Rectal smooth muscle tissue (tissue), 1 donor: Measurements from ENCODE around the gene ZNF574.

Experiments used
- H3K27ac ChIP-seq: one replicate; pipeline ENCODE4 v1.7.0; 2013; ENCODE audit warnings: low read depth, low read length, inconsistent platforms
- H3K27me3 ChIP-seq: one replicate; pipeline ENCODE4 v1.7.0; 2013; ENCODE audit warnings: low read length; ENCODE audit not compliant: control insufficient read depth, insufficient read depth
- H3K36me3 ChIP-seq: one replicate; pipeline ENCODE4 v1.7.0; 2013; ENCODE audit warnings: low read length; ENCODE audit not compliant: control insufficient read depth, insufficient read depth
- H3K4me1 ChIP-seq: one replicate; pipeline ENCODE4 v1.7.0; 2013; ENCODE audit warnings: low read length; ENCODE audit not compliant: control insufficient read depth, insufficient read depth
- H3K4me3 ChIP-seq: one replicate; pipeline ENCODE4 v1.7.0; 2013; ENCODE audit warnings: low read length
- H3K9ac ChIP-seq: one replicate; pipeline ENCODE4 v1.7.0; 2013; ENCODE audit warnings: low read length

The ZNF574 gene

GRCh38 chr19:42078058-42078457 lies 2.1 kb downstream of the ZNF574 start:
- peaks cover 33% of the 10 kb centered on the region for H3K36me3 ChIP-seq
- no peak overlapping the region for H3K27ac ChIP-seq
- no peak overlapping the region for H3K9ac ChIP-seq
- peaks cover 14% of the 10 kb centered on the region for H3K4me1 ChIP-seq
- H3K27me3 ChIP-seq: no peaks in the 10 kb centered on the region
- H3K4me3 ChIP-seq: no peak overlapping the region

- H3K9ac ChIP-seq: no peak overlapping the region
- H3K4me1 ChIP-seq: peaks cover 14% of the 10 kb centered on the region
- H3K27me3 ChIP-seq: no peaks in the 10 kb centered on the region
- peaks cover 33% of the 10 kb centered on the region for H3K36me3 ChIP-seq
- no peak overlapping the region for H3K4me3 ChIP-seq
- no peak overlapping the region for H3K27ac ChIP-seq
Observed at GRCh38 chr19:42078538-42079275, 2.7 kb downstream of the ZNF574 start.

- no peak overlapping the region for H3K4me3 ChIP-seq
- peaks cover 33% of the 10 kb centered on the region for H3K36me3 ChIP-seq
- H3K9ac ChIP-seq: no peak overlapping the region
- peaks cover 14% of the 10 kb centered on the region for H3K4me1 ChIP-seq
- H3K27ac ChIP-seq: no peak overlapping the region
- H3K27me3 ChIP-seq: no peaks in the 10 kb centered on the region
Observed at GRCh38 chr19:42079276-42079669, 3.3 kb downstream of the ZNF574 start.

GRCh38 chr19:42079886-42080763 lies 4.2 kb downstream of the ZNF574 start:
- Histone ChIP-seq H3K27ac (no peak overlapping the region), H3K4me1 (peaks cover 9% of the 10 kb centered on the region), H3K9ac (no peak overlapping the region), H3K4me3 (no peak overlapping the region), H3K36me3 (peaks cover 33% of the 10 kb centered on the region), H3K27me3 (no peaks in the 10 kb centered on the region)

GRCh38 chr19:42080764-42081375 lies 4.9 kb downstream of the ZNF574 start:
- no peak overlapping the region for H3K4me3 ChIP-seq
- no peak overlapping the region for H3K9ac ChIP-seq
- no peaks in the 10 kb centered on the region for H3K27me3 ChIP-seq
- H3K4me1 ChIP-seq: peaks cover 8% of the 10 kb centered on the region
- H3K36me3 ChIP-seq: peaks cover 33% of the 10 kb centered on the region
- H3K27ac ChIP-seq: no peak overlapping the region

GRCh38 chr19:42081584-42082203 lies 5.7 kb downstream of the ZNF574 start:
- Histone ChIP-seq H3K36me3 (peaks cover 33% of the 10 kb centered on the region), H3K27ac (no peak overlapping the region), H3K27me3 (no peaks in the 10 kb centered on the region), H3K4me3 (no peak overlapping the region), H3K4me1 (peaks cover 6% of the 10 kb centered on the region), H3K9ac (no peak overlapping the region)

- Histone ChIP-seq H3K4me3 (no peak overlapping the region), H3K27me3 (no peaks in the 10 kb centered on the region), H3K9ac (no peak overlapping the region), H3K36me3 (peaks cover 30% of the 10 kb centered on the region), H3K4me1 (no peaks in the 10 kb centered on the region), H3K27ac (no peak overlapping the region)
Observed at GRCh38 chr19:42083537-42083936, 7.6 kb downstream of the ZNF574 start.

- H3K36me3 ChIP-seq: peaks cover 4% of the 10 kb centered on the region
- no peak overlapping the region for H3K27ac ChIP-seq
- no peaks in the 10 kb centered on the region for H3K27me3 ChIP-seq
- no peaks in the 10 kb centered on the region for H3K4me1 ChIP-seq
- no peak overlapping the region for H3K9ac ChIP-seq
- H3K4me3 ChIP-seq: no peak overlapping the region
Observed at GRCh38 chr19:42086188-42086736, 10.3 kb downstream of the ZNF574 start.

- Histone ChIP-seq H3K27ac (no peak overlapping the region), H3K4me3 (no peak overlapping the region), H3K27me3 (no peaks in the 10 kb centered on the region), H3K9ac (no peak overlapping the region), H3K36me3 (no peaks in the 10 kb centered on the region), H3K4me1 (no peaks in the 10 kb centered on the region)
Observed at GRCh38 chr19:42086770-42087550, 11.0 kb downstream of the ZNF574 start.

GRCh38 chr19:42088471-42089190 lies 12.7 kb downstream of the ZNF574 start:
- Histone ChIP-seq H3K9ac (no peak overlapping the region), H3K27ac (peak overlapping the region; percentile 19)

GRCh38 chr19:42089191-42089750 lies 13.3 kb downstream of the ZNF574 start:
- Histone ChIP-seq H3K36me3 (no peaks in the 10 kb centered on the region), H3K4me1 (no peaks in the 10 kb centered on the region), H3K27ac (peak overlapping the region; percentile 19), H3K9ac (no peak overlapping the region), H3K27me3 (no peaks in the 10 kb centered on the region), H3K4me3 (peak overlapping the region; percentile 6)

More at GRCh38 chr19:42088471-42089190, 12.7 kb downstream of the ZNF574 start:
- Histone ChIP-seq H3K4me1 (no peaks in the 10 kb centered on the region), H3K36me3 (no peaks in the 10 kb centered on the region), H3K27me3 (no peaks in the 10 kb centered on the region), H3K4me3 (peak overlapping the region; percentile 6)
